Ascending aorta (tissue), 2 donors: ENCODE results near the gene CLN5. TPM values are rescaled to one million over a fixed set of nuclear protein-coding genes. Genes with fewer than 3 reads are reported as not detected.
"Not testable (repeated sequence)": the region's sequence is repeated elsewhere in the genome, so short reads cannot be mapped to it uniquely, and the experiment has no call there.

Source experiments
- DNase-seq, 2 donors: peaks; one replicate each; pipeline ENCODE4 v3.0.0-alpha.2; 2019; ENCODE audit warnings: low spot score in 2 of 2
- H3K27ac ChIP-seq, 2 donors: fragments of 200-600 bp; sonication (generic); one replicate each; pipeline ENCODE4 v1.5.1; 2016 to 2017; ENCODE audit warnings: mild to moderate bottlenecking in 1 of 2
- H3K27me3 ChIP-seq: fragments of 200-600 bp; sonication (generic); one replicate; pipeline ENCODE4 v1.5.1; 2017
- H3K36me3 ChIP-seq, 2 donors: fragments of 200-600 bp; sonication (generic); one replicate each; pipeline ENCODE4 v1.5.1; 2016
- H3K4me1 ChIP-seq, 2 donors: fragments of 200-600 bp; sonication (generic); one replicate each; pipeline ENCODE4 v1.5.1; 2016 to 2017; ENCODE audit warnings: mild to moderate bottlenecking in 1 of 2
- H3K4me3 ChIP-seq, 2 donors: fragments of 200-600 bp; sonication (generic); one replicate each; pipeline ENCODE4 v1.5.1; 2016 to 2017; ENCODE audit warnings: mild to moderate bottlenecking in 1 of 2
- H3K9me3 ChIP-seq, 2 donors: fragments of 200-600 bp; sonication (generic); one replicate each; pipeline ENCODE4 v1.5.1; 2016
- intact Hi-C: fragments of 100-400 bp; cut with DNase I; formaldehyde crosslinking; loops from one replicate; pipeline ENCODE4 v1.15.1; 2023
- total RNA-seq: library from RNA; depleted of rRNA; stranded (reverse); fragments of >200 nt; gene quantifications from one replicate; pipeline ENCODE4 v1.1.0, GENCODE V29; 2016
- TF ChIP-seq, protein P1 (sequence below), 3 experiments: fragments of 200-600 bp in 2 of 3; fragments of 450-650 bp in 1 of 3; sonication (generic) in 2 of 3; IDR thresholded peaks; one replicate each; pipeline ENCODE4 v1.5.1; 2016 to 2019; ENCODE audit warnings: antibody characterized with exemption in 3 of 3, mild to moderate bottlenecking in 1 of 3, moderate library complexity in 1 of 3

Gene CLN5
- total RNA-seq, 1 donor from 2014 or later: 2.0 TPM

GRCh38 chr13:76950101-76950500, 41.8 kb upstream of the CLN5 start:
- no peaks in the 10 kb centered on the region for H3K9me3 ChIP-seq
- H3K27ac ChIP-seq: no peak overlapping the region
- H3K4me3 ChIP-seq: no peak overlapping the region
- TF ChIP-seq, protein P1, sequence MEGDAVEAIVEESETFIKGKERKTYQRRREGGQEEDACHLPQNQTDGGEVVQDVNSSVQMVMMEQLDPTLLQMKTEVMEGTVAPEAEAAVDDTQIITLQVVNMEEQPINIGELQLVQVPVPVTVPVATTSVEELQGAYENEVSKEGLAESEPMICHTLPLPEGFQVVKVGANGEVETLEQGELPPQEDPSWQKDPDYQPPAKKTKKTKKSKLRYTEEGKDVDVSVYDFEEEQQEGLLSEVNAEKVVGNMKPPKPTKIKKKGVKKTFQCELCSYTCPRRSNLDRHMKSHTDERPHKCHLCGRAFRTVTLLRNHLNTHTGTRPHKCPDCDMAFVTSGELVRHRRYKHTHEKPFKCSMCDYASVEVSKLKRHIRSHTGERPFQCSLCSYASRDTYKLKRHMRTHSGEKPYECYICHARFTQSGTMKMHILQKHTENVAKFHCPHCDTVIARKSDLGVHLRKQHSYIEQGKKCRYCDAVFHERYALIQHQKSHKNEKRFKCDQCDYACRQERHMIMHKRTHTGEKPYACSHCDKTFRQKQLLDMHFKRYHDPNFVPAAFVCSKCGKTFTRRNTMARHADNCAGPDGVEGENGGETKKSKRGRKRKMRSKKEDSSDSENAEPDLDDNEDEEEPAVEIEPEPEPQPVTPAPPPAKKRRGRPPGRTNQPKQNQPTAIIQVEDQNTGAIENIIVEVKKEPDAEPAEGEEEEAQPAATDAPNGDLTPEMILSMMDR (IDR thresholded peaks at IDR 0.05): no peak
- no peak for DNase-seq
- intact Hi-C loops: no loop called here
- H3K4me1 ChIP-seq: no peaks in the 10 kb centered on the region
- H3K27me3 ChIP-seq: no peaks in the 10 kb centered on the region
- H3K36me3 ChIP-seq: no peaks in the 10 kb centered on the region

DNA sequence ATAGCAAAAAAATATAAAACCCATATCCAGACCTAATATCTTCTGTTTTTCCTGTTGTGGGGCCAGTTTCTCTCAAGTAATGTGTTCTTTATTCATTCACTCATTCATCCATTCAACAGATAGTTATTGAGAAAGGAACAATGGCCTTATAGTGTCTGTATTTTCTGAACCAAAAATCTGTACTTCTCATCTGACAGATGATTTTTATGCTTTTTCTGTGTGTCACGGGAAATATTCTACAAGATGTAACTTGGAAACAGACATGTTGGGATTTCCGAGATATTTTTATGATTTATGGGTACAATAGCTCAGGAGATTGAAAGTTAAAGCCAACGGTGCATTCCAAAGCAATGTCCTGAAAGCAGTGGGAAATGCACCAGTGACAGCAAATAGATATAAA, 37.9 kb upstream of the CLN5 start:
- H3K27me3 ChIP-seq: no peaks in the 10 kb centered on the region
- no peak overlapping the region for H3K4me3 ChIP-seq
- no peaks in the 10 kb centered on the region for H3K4me1 ChIP-seq
- intact Hi-C loops: no loop called here
- DNase-seq: no peak
- H3K36me3 ChIP-seq: no peaks in the 10 kb centered on the region
- H3K27ac ChIP-seq: no peak overlapping the region
- no peaks in the 10 kb centered on the region for H3K9me3 ChIP-seq
- TF ChIP-seq, protein P1 (IDR thresholded peaks at IDR 0.05): no peak

DNA sequence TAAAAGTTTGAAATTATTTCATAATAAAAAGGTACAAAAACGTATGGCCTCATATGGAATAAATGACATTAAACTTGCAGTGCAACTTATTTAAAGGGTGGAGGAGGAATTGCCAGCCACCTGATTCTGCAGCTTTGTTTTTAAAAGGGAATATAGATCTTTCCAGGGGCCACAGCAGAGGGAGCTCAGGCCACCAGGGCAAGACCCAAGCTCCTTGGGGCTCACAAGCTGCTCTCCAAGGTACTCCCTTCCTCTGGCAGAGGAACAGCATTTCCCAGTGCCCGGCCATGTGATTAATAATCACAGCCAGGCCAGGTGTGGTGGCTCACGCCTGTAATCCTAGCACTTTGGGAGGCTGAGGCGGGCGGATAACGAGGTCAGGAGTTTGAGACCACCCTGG, 37.3 kb upstream of the CLN5 start:
- no peaks in the 10 kb centered on the region for H3K36me3 ChIP-seq

DNA sequence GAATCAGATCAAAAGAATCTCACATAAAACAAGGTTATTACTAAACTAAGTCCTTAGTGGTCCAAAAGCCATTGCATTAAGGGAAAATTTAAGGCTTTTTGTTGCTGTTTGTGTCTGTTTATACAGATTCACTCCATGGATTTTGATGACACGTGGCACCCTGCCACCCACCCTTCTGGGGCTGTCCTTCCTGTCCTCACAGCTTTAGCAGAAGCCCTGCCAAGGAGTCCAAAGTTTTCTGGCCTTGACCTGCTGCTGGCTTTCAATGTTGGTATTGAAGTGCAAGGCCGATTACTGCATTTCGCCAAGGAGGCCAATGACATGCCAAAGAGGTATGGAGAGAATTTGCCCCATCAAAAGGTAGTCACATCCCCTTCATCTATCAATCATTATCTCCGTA, 36.7 kb upstream of the CLN5 start:
- no peak overlapping the region for H3K4me3 ChIP-seq
- H3K9me3 ChIP-seq: peaks cover 5 to 7% of the 10 kb centered on the region in 2 donors
- H3K36me3 ChIP-seq: no peaks in the 10 kb centered on the region
- no peak overlapping the region for H3K27ac ChIP-seq
- DNase-seq: no peak
- TF ChIP-seq, protein P1 (IDR thresholded peaks at IDR 0.05): no peak
- H3K4me1 ChIP-seq: no peaks in the 10 kb centered on the region
- intact Hi-C loops: no loop called here
- no peaks in the 10 kb centered on the region for H3K27me3 ChIP-seq

More for the DNA sequence above, 37.3 kb upstream of the CLN5 start:
- TF ChIP-seq, protein P1 (IDR thresholded peaks at IDR 0.05): no peak
- Histone ChIP-seq H3K9me3 (peaks cover 0 to 1% of the 10 kb centered on the region in 2 donors), H3K4me3 (no peak overlapping the region), H3K27ac (no peak overlapping the region), H3K27me3 (no peaks in the 10 kb centered on the region), H3K4me1 (no peaks in the 10 kb centered on the region)
- no peak for DNase-seq
- intact Hi-C loops: no loop called here

- Histone ChIP-seq H3K9me3 (peaks cover 5 to 7% of the 10 kb centered on the region in 2 donors), H3K36me3 (no peaks in the 10 kb centered on the region), H3K27me3 (no peaks in the 10 kb centered on the region), H3K27ac (no peak overlapping the region), H3K4me3 (no peak overlapping the region), H3K4me1 (no peaks in the 10 kb centered on the region)
- DNase-seq: no peak
- intact Hi-C loops: no loop called here
- TF ChIP-seq, protein P1 (IDR thresholded peaks at IDR 0.05): no peak
These were observed 36.2 kb upstream of the CLN5 start for GRCh38 chr13:76955661-76956060.

- TF ChIP-seq, protein P1 (IDR thresholded peaks at IDR 0.05): no peak
- no peaks in the 10 kb centered on the region for H3K4me1 ChIP-seq
These were observed 32.9 kb upstream of the CLN5 start for GRCh38 chr13:76958841-76959432.

DNA sequence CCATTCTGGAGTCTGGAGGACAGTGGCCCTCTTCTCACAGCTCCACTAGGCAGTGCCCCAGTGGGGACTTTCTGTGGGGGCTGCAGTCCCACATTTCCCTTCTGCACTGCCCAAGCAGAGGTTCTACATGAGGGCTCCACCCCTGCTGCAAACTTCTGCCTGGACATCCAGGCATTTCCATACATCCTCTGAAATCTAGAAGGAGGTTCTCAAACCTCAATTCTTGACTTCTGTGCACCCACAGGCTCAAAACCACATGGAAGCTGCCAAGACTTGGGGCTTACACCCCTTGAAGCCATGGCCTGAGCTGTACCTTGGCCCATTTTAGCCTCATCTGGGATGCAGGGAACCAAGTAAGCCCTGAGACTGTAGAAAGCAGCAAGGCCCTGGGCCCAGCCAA, 32.1 kb upstream of the CLN5 start:
- intact Hi-C loops, H3K27me3 ChIP-seq, H3K4me3 ChIP-seq, H3K27ac ChIP-seq, H3K36me3 ChIP-seq, H3K4me1 ChIP-seq, H3K9me3 ChIP-seq, DNase-seq: not testable (repeated sequence)

More at GRCh38 chr13:76958841-76959432, 32.9 kb upstream of the CLN5 start:
- H3K36me3 ChIP-seq: no peaks in the 10 kb centered on the region
- intact Hi-C loops: no loop called here
- no peak overlapping the region for H3K27ac ChIP-seq
- H3K4me3 ChIP-seq: no peak overlapping the region
- DNase-seq: no peak
- no peaks in the 10 kb centered on the region for H3K27me3 ChIP-seq
- peaks cover 5 to 7% of the 10 kb centered on the region in 2 donors for H3K9me3 ChIP-seq
